ENCODE data around the gene POU2AF3.

- TF ChIP-seq HSF1 (IDR thresholded peaks at IDR 0.05; ENCODE audit: low read depth, low read length) (no peak), REST (IDR thresholded peaks at IDR 0.05; ENCODE audit: low read depth, low read length) (no peak), ATF3 (IDR thresholded peaks at IDR 0.05; ENCODE audit: borderline replicate concordance, extremely low read depth, low read depth, low read length) (no peak), POLR2A (IDR thresholded peaks at IDR 0.05; ENCODE audit: low read depth, low read length) (no peak), USF1 (IDR thresholded peaks at IDR 0.05; ENCODE audit: borderline replicate concordance, extremely low read length, insufficient read depth, low read depth, low read length) (no peak)
Measured at GRCh38 chr11:111300569-111300968, 2.2 kb downstream of the POU2AF3 start.
